Fibroblast of lung (primary cell): Measurements from ENCODE around the gene WRAP73. TPM values are rescaled to one million over a fixed set of nuclear protein-coding genes. Genes with fewer than 3 reads are reported as not detected.

Source experiments
- DNase-seq, 2 donors: peaks; one replicate each; pipeline versions ENCODE4 v3.0.0 to v3.0.0-alpha.2; 2010; ENCODE audit warnings: low read depth in 2 of 2
- H2AFZ ChIP-seq: 2 replicates; pipeline ENCODE4 v1.5.1; 2012; ENCODE audit warnings: low read length, control low read depth, inconsistent platforms
- H3K27ac ChIP-seq: 2 replicates; pipeline ENCODE4 v1.5.1; 2011; ENCODE audit warnings: low read length, control low read depth; ENCODE audit not compliant: insufficient read depth
- H3K27me3 ChIP-seq: 2 replicates; pipeline ENCODE4 v1.5.1; 2011; ENCODE audit warnings: mild to moderate bottlenecking, low read length; ENCODE audit not compliant: control insufficient read depth, insufficient read depth
- H3K36me3 ChIP-seq: 2 replicates; pipeline ENCODE4 v1.5.1; 2011; ENCODE audit warnings: low read length; ENCODE audit not compliant: control insufficient read depth, insufficient read depth
- H3K4me1 ChIP-seq: 2 replicates; pipeline ENCODE4 v1.5.1; 2011; ENCODE audit warnings: low read length; ENCODE audit not compliant: control insufficient read depth, insufficient read depth; ENCODE audit errors: extremely low read depth
- H3K4me2 ChIP-seq: 2 replicates; pipeline ENCODE4 v1.5.1; 2011; ENCODE audit warnings: low read length, control low read depth; ENCODE audit not compliant: insufficient read depth; ENCODE audit errors: extremely low read depth
- H3K4me3 ChIP-seq, 4 experiments: fragments of 200-600 bp in 1 of 4; sonication (generic) in 1 of 4; replicated peaks in 1 of 4; 2 replicates each; pipeline ENCODE4 v1.5.1; 2011 to 2016; ENCODE audit warnings: low read length in 4 of 4, low read depth in 3 of 4, mild to moderate bottlenecking in 3 of 4, control low read depth in 2 of 4, inconsistent platforms in 1 of 4, mixed read lengths in 1 of 4; ENCODE audit not compliant: insufficient read depth in 1 of 4; ENCODE audit errors: control extremely low read depth in 1 of 4
- H3K79me2 ChIP-seq: 2 replicates; pipeline ENCODE4 v1.5.1; 2012; ENCODE audit warnings: mild to moderate bottlenecking, low read length, inconsistent platforms; ENCODE audit not compliant: control insufficient read depth, insufficient read depth
- H3K9ac ChIP-seq: 2 replicates; pipeline ENCODE4 v1.5.1; 2011; ENCODE audit warnings: mild to moderate bottlenecking, low read length, control low read depth; ENCODE audit not compliant: insufficient read depth
- H3K9me3 ChIP-seq: 2 replicates; pipeline ENCODE4 v1.5.1; 2012; ENCODE audit warnings: low read depth, low read length; ENCODE audit not compliant: control insufficient read depth, insufficient read depth
- H4K20me1 ChIP-seq: 2 replicates; pipeline ENCODE4 v1.5.1; 2011; ENCODE audit warnings: low read length; ENCODE audit not compliant: control insufficient read depth, insufficient read depth; ENCODE audit errors: extremely low read depth
- EZH2 ChIP-seq: IDR thresholded peaks from 2 replicates; pipeline ENCODE4 v1.5.1; 2012; ENCODE audit warnings: low read length, control low read depth, mild to moderate bottlenecking; ENCODE audit errors: missing control alignments
- polyA plus RNA-seq, 2 donors: library from polyadenylated mRNA; depleted of rRNA in 1 of 2; stranded (reverse) in 1 of 2; unstranded in 1 of 2; fragments of >200 nt; gene quantifications; 2 replicates each; pipeline ENCODE4 v1.2.1, GENCODE V29; 2011 to 2012; ENCODE audit warnings: missing spikeins in 1 of 2
- total RNA-seq: library from RNA; depleted of rRNA; stranded (reverse); fragments of >200 nt; gene quantifications from 2 replicates; pipeline ENCODE4 v1.2.1, GENCODE V29; 2014
- TF ChIP-seq, protein P1 (sequence below), 2 donors: IDR thresholded peaks in 1 of 2; conservative IDR thresholded peaks in 1 of 2; 1 replicate in 1 of 2; 2 replicates in 1 of 2; pipeline ENCODE4 v1.5.1; 2011 to 2012; ENCODE audit warnings: low read length in 2 of 2, control low read depth in 1 of 2, inconsistent platforms in 1 of 2, low read depth in 1 of 2, mild to moderate bottlenecking in 1 of 2

Gene WRAP73
- total and polyA plus RNA-seq, 2 donors (not counting 1 experiment from before 2014, with no cell fraction given), result 12.0 to 15.0 TPM

GRCh38 chr1:3685222-3685621 lies 35.3 kb upstream of the WRAP73 start:
- Histone ChIP-seq H3K9me3 (no peaks in the 10 kb centered on the region), H3K9ac (no peak overlapping the region), H2AFZ (no peak overlapping the region), H3K4me2 (no peak overlapping the region), H3K4me1 (no peaks in the 10 kb centered on the region), H3K27ac (no peak overlapping the region), H3K36me3 (no peaks in the 10 kb centered on the region), H3K79me2 (no peaks in the 10 kb centered on the region), H3K4me3 (no peak overlapping the region), H4K20me1 (no peaks in the 10 kb centered on the region), H3K27me3 (no peaks in the 10 kb centered on the region)
- no peak for DNase-seq
- no peak for TF ChIP-seq EZH2
- TF ChIP-seq, protein P1, sequence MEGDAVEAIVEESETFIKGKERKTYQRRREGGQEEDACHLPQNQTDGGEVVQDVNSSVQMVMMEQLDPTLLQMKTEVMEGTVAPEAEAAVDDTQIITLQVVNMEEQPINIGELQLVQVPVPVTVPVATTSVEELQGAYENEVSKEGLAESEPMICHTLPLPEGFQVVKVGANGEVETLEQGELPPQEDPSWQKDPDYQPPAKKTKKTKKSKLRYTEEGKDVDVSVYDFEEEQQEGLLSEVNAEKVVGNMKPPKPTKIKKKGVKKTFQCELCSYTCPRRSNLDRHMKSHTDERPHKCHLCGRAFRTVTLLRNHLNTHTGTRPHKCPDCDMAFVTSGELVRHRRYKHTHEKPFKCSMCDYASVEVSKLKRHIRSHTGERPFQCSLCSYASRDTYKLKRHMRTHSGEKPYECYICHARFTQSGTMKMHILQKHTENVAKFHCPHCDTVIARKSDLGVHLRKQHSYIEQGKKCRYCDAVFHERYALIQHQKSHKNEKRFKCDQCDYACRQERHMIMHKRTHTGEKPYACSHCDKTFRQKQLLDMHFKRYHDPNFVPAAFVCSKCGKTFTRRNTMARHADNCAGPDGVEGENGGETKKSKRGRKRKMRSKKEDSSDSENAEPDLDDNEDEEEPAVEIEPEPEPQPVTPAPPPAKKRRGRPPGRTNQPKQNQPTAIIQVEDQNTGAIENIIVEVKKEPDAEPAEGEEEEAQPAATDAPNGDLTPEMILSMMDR (conservative IDR thresholded peaks at IDR 0.05 in 1 of 2, IDR thresholded peaks at IDR 0.05 in 1 of 2; ENCODE audit: low read depth in 1 of 2, low read length in 2 of 2), result no peak

DNA sequence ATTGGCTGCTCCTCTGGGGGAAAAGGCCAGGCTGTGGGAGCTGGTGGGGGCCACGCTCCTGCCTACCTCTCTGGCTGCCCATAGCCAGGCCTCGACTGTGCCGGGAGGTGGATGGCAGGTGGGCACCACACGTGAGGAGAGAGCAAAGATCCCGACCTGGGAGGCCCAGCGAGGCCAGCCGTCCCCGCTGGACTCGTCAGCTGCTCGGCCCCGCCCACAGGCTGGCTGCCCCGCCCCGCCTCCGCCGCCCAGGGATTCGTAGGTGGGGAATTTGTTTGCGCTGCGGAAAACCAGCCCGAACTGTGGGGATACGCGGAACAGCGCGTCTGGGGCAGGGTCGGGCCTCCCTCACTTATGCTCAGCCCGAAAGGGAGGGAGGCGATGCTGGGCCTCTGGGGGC lies 34.1 kb upstream of the WRAP73 start:
- TF ChIP-seq, protein P1 (conservative IDR thresholded peaks at IDR 0.05 in 1 of 2, IDR thresholded peaks at IDR 0.05 in 1 of 2; ENCODE audit: low read depth in 1 of 2, low read length in 2 of 2), result no peak
- no peak for TF ChIP-seq EZH2

DNA sequence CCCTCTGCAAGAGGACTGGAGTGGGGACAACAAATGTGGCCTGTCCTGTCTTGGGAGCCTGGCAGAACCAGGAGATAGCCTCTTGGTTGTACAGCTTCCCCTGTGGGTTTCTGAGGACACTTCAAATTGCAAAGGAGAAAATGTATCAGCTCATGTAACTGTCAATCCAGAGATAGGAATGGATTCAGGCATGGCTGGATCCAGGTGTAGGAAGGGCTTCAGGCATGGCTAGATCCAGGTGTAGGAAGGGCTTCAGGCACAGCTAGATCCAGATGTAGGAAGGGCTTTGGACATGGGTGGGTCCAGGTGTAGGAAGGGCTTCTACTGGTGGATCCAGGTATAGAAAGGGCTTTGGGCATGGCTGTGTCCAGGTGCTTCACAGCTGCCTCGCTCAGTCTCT lies 33.3 kb upstream of the WRAP73 start:
- H3K4me1 ChIP-seq, result no peaks in the 10 kb centered on the region
- H3K27me3 ChIP-seq, result no peaks in the 10 kb centered on the region
- no peak for DNase-seq
- H3K9ac ChIP-seq, result no peak overlapping the region
- no peak overlapping the region for H3K27ac ChIP-seq
- no peaks in the 10 kb centered on the region for H3K36me3 ChIP-seq
- H3K9me3 ChIP-seq, result no peaks in the 10 kb centered on the region
- no peak overlapping the region for H3K4me2 ChIP-seq
- no peak overlapping the region for H3K4me3 ChIP-seq
- no peak overlapping the region for H2AFZ ChIP-seq
- no peaks in the 10 kb centered on the region for H4K20me1 ChIP-seq
- TF ChIP-seq EZH2, result no peak
- TF ChIP-seq, protein P1 (conservative IDR thresholded peaks at IDR 0.05 in 1 of 2, IDR thresholded peaks at IDR 0.05 in 1 of 2; ENCODE audit: low read depth in 1 of 2, low read length in 2 of 2), result no peak
- no peaks in the 10 kb centered on the region for H3K79me2 ChIP-seq

More for the DNA sequence above, 34.1 kb upstream of the WRAP73 start:
- H3K79me2 ChIP-seq, result no peaks in the 10 kb centered on the region
- no peaks in the 10 kb centered on the region for H3K27me3 ChIP-seq
- no peaks in the 10 kb centered on the region for H3K9me3 ChIP-seq
- no peak overlapping the region for H3K27ac ChIP-seq
- no peak overlapping the region for H2AFZ ChIP-seq
- peak in 1 of 2 donors; percentile 14 for DNase-seq
- no peaks in the 10 kb centered on the region for H3K36me3 ChIP-seq
- no peaks in the 10 kb centered on the region for H3K4me1 ChIP-seq
- no peaks in the 10 kb centered on the region for H4K20me1 ChIP-seq
- H3K4me2 ChIP-seq, result no peak overlapping the region
- no peak overlapping the region for H3K4me3 ChIP-seq
- no peak overlapping the region for H3K9ac ChIP-seq
